Ovary (tissue), 3 donors: ENCODE measurements around the gene ZCCHC17.

ENCODE experiments used
- POLR2A ChIP-seq: fragments of 450-650 bp; IDR thresholded peaks from one replicate; pipeline ENCODE4 v1.6.1; 2017; ENCODE audit warnings: antibody characterized with exemption, mild to moderate bottlenecking, moderate library complexity
- TF ChIP-seq, protein P1 (sequence below), 3 donors: fragments of 450-650 bp in 2 of 3; fragments of 200-600 bp in 1 of 3; IDR thresholded peaks; one replicate each; pipeline versions ENCODE4 v1.5.1 to v1.8.0; 2016 to 2022; ENCODE audit warnings: antibody characterized with exemption in 3 of 3, mild to moderate bottlenecking in 1 of 3
- donor health status: DM: no; HTN: no; CAD: no.

DNA sequence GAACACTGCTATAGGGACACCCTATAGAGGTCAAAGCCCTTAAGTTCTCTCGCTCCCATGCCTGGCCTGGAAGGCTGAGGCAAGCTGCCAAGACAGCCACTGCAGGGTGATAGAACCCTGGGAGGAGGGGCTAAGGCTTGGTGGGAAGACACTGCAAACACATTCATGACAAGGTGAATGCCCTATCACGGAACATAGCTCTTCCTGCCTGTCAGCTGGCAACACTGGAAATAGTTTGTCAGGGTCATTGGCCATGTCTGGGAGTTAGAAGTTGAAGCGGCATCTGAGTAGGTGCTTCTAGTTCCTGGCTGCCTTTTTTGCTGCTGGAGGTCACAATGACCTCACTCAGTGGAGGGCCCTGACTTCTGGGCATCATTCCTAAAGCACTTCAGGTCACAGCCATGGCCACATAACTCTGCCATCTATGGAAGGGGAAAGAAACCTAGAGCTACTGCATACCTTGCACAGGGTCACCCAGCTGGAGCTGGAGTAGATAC, 71.8 kb downstream of the ZCCHC17 start:
- no peak for TF ChIP-seq POLR2A
- TF ChIP-seq, protein P1, sequence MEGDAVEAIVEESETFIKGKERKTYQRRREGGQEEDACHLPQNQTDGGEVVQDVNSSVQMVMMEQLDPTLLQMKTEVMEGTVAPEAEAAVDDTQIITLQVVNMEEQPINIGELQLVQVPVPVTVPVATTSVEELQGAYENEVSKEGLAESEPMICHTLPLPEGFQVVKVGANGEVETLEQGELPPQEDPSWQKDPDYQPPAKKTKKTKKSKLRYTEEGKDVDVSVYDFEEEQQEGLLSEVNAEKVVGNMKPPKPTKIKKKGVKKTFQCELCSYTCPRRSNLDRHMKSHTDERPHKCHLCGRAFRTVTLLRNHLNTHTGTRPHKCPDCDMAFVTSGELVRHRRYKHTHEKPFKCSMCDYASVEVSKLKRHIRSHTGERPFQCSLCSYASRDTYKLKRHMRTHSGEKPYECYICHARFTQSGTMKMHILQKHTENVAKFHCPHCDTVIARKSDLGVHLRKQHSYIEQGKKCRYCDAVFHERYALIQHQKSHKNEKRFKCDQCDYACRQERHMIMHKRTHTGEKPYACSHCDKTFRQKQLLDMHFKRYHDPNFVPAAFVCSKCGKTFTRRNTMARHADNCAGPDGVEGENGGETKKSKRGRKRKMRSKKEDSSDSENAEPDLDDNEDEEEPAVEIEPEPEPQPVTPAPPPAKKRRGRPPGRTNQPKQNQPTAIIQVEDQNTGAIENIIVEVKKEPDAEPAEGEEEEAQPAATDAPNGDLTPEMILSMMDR (IDR thresholded peaks at IDR 0.05): no peak
